HepG2 (cell line): ENCODE measurements around the gene PLGRKT. TPM values are rescaled to one million over a fixed set of nuclear protein-coding genes. Genes with fewer than 3 reads are reported as not detected.

Experiments
- ATAC-seq: fragments of 200-7000 bp; cut with Tn5 transposase; 3 replicates; pipeline ENCODE4 v1.9.1; 2020; ENCODE audit warnings: mild to moderate bottlenecking, moderate library complexity
- BruUV-seq: library from RNA; stranded (reverse); fragments of 400-500 nt; replicated peaks from 2 replicates; lab custom pipeline; 2021; lab: Mats Ljungman, UMichigan
- CTCF ChIA-PET: fragments of 300-600 bp; formaldehyde crosslinking; extraction: SDS; loops from one replicate; lab custom pipeline; 2021; ENCODE audit warnings: low total read pairs, inconsistent platforms, low intra/inter-chr PET ratio; lab: Yijun Ruan, JAX
- POLR2A ChIA-PET: fragments of 350-600 bp; sonication (Branson Sonifier 250); formaldehyde crosslinking; loops from one replicate; lab custom pipeline; 2020; ENCODE audit warnings: antibody characterized with exemption, inconsistent platforms; lab: Yijun Ruan, JAX
- DNase-seq: peaks from one replicate; pipeline ENCODE4 v3.0.0-alpha.2; 2015; ENCODE audit warnings: low spot score
- FAIRE-seq: peaks from 3 replicates; lab custom pipeline; 2011; peaks lifted over from hg19 to GRCh38; lab: Jason Lieb, UNC
- H2AFZ ChIP-seq: one replicate; pipeline ENCODE4 v1.6.1; 2011; ENCODE audit warnings: low read length, inconsistent platforms
- H3K27ac ChIP-seq: fragments of 300-600 bp; 3 replicates; pipeline ENCODE4 v1.8.0; 2011; ENCODE audit warnings: mixed run types, mild to moderate bottlenecking, mixed read lengths, low read length, inconsistent platforms; ENCODE audit not compliant: insufficient read depth; ENCODE audit errors: extremely low read length
- H3K27me3 ChIP-seq, 2 experiments: fragments of 200-600 bp in 1 of 2; 2 replicates in 1 of 2; 3 replicates in 1 of 2; pipeline versions ENCODE4 v1.6.0 to v1.8.0; 2011; ENCODE audit warnings: low read length in 2 of 2, mild to moderate bottlenecking in 2 of 2, moderate library complexity in 2 of 2, inconsistent platforms in 1 of 2; ENCODE audit not compliant: insufficient read depth in 2 of 2, control insufficient read depth in 1 of 2
- H3K36me3 ChIP-seq, 2 experiments: fragments of 200-600 bp in 1 of 2; replicated peaks in 1 of 2; 2 replicates in 1 of 2; 3 replicates in 1 of 2; pipeline versions ENCODE4 v1.5.1 to v1.8.0; 2011; ENCODE audit warnings: low read length in 2 of 2, inconsistent platforms in 1 of 2; ENCODE audit not compliant: insufficient read depth in 2 of 2, control insufficient read depth in 1 of 2
- H3K4me1 ChIP-seq: 2 replicates; pipeline ENCODE4 v1.5.1; 2012; ENCODE audit warnings: low read length, inconsistent platforms; ENCODE audit not compliant: insufficient read depth
- H3K4me2 ChIP-seq: 2 replicates; pipeline ENCODE4 v1.6.0; 2011; ENCODE audit warnings: low read depth, low read length, inconsistent platforms
- H3K4me3 ChIP-seq, 3 experiments: fragments of 200-600 bp in 1 of 3; sonication (generic), shearing (Covaris generic) in 1 of 3; replicated peaks in 1 of 3; 2 replicates each; pipeline ENCODE4 v1.5.1; 2011 to 2016; ENCODE audit warnings: low read length in 3 of 3, inconsistent platforms in 2 of 3, low read depth in 2 of 3, mild to moderate bottlenecking in 2 of 3, control low read depth in 1 of 3, mixed read lengths in 1 of 3; ENCODE audit not compliant: insufficient read depth in 1 of 3
- H3K79me2 ChIP-seq: one replicate; pipeline ENCODE4 v1.6.1; 2011; ENCODE audit warnings: low read length, inconsistent platforms; ENCODE audit not compliant: insufficient read depth
- H3K9ac ChIP-seq: 2 replicates; pipeline ENCODE4 v1.6.0; 2011; ENCODE audit warnings: mild to moderate bottlenecking, low read depth, low read length, inconsistent platforms; ENCODE audit not compliant: insufficient read depth
- H3K9me3 ChIP-seq: 2 replicates; pipeline ENCODE4 v1.5.1; 2012; ENCODE audit warnings: mild to moderate bottlenecking, low read length
- H4K20me1 ChIP-seq: 2 replicates; pipeline ENCODE4 v1.6.0; 2011; ENCODE audit warnings: inconsistent platforms, mild to moderate bottlenecking, low read length, moderate library complexity; ENCODE audit not compliant: insufficient read depth
- FOXO1 ChIP-seq: sonication (generic); formaldehyde crosslinking; IDR thresholded peaks from 2 replicates; pipeline ENCODE4 v1.4.0; 2020; ENCODE audit warnings: missing genetic modification reagents
- KDM5B ChIP-seq: sonication (generic); formaldehyde crosslinking; IDR thresholded peaks from 2 replicates; pipeline ENCODE4 v1.4.0; 2020; ENCODE audit warnings: missing genetic modification reagents, mild to moderate bottlenecking, borderline replicate concordance
- KLF13 ChIP-seq: sonication (generic); formaldehyde crosslinking; IDR thresholded peaks from 2 replicates; pipeline ENCODE4 v1.4.0; 2020; ENCODE audit warnings: mild to moderate bottlenecking, missing genetic modification reagents
- KLF16 ChIP-seq, 2 experiments: sonication (generic) in 1 of 2; formaldehyde crosslinking in 1 of 2; IDR thresholded peaks; 2 replicates each; pipeline versions ENCODE4 v1.6.1 to v1.8.0; 2016 to 2023; ENCODE audit warnings: missing genetic modification reagents in 2 of 2, missing compliant biosample characterization in 1 of 2
- LCORL ChIP-seq, 2 experiments: fragments of 450-650 bp in 1 of 2; sonication (generic) in 1 of 2; formaldehyde crosslinking in 1 of 2; IDR thresholded peaks; 2 replicates each; pipeline versions ENCODE4 v1.5.0 to v1.6.1; 2017 to 2020; ENCODE audit warnings: antibody characterized with exemption in 1 of 2, missing genetic modification reagents in 1 of 2
- PRMT3 ChIP-seq: sonication (generic); formaldehyde crosslinking; IDR thresholded peaks from 2 replicates; pipeline ENCODE4 v1.8.1; 2022; ENCODE audit warnings: low read depth, mild to moderate bottlenecking, moderate library complexity, missing genetic modification reagents, borderline replicate concordance
- PTBP1 ChIP-seq: fragments of 200-400 bp; formaldehyde crosslinking; IDR thresholded peaks from 2 replicates; pipeline ENCODE4 v1.6.1; 2018; ENCODE audit warnings: low read length, low read depth; ENCODE audit not compliant: poor library complexity, severe bottlenecking
- SOX6 ChIP-seq, 2 experiments: fragments of 450-650 bp in 1 of 2; sonication (generic) in 1 of 2; formaldehyde crosslinking in 1 of 2; IDR thresholded peaks; 2 replicates each; pipeline versions ENCODE4 v1.4.0 to v1.6.1; 2017 to 2020; ENCODE audit warnings: antibody characterized with exemption in 1 of 2, mild to moderate bottlenecking in 1 of 2, missing genetic modification reagents in 1 of 2
- TAF15 ChIP-seq: fragments of 200-400 bp; formaldehyde crosslinking; IDR thresholded peaks from one replicate; pipeline ENCODE4 v1.6.1; 2018; ENCODE audit warnings: mild to moderate bottlenecking, low read depth, low read length; ENCODE audit not compliant: poor library complexity, severe bottlenecking
- TARDBP ChIP-seq: sonication (generic); formaldehyde crosslinking; IDR thresholded peaks from 2 replicates; pipeline ENCODE4 v1.8.0; 2022; ENCODE audit warnings: mild to moderate bottlenecking, missing genetic modification reagents
- TBX2 ChIP-seq: sonication (generic); formaldehyde crosslinking; IDR thresholded peaks from 2 replicates; pipeline ENCODE4 v1.5.0; 2020; ENCODE audit warnings: missing genetic modification reagents, mild to moderate bottlenecking, borderline replicate concordance
- ZBTB43 ChIP-seq: sonication (generic); formaldehyde crosslinking; conservative IDR thresholded peaks from 2 replicates; pipeline ENCODE4 v1.4.0; 2020; ENCODE audit warnings: missing genetic modification reagents
- ZNF451 ChIP-seq: sonication (generic); formaldehyde crosslinking; IDR thresholded peaks from 2 replicates; pipeline ENCODE4 v1.5.0; 2020; ENCODE audit warnings: mild to moderate bottlenecking, missing genetic modification reagents
- ZNF576 ChIP-seq: sonication (generic); formaldehyde crosslinking; IDR thresholded peaks from 2 replicates; pipeline ENCODE4 v1.4.0; 2020; ENCODE audit warnings: mild to moderate bottlenecking, missing genetic modification reagents
- ZNF589 ChIP-seq: sonication (generic); formaldehyde crosslinking; conservative IDR thresholded peaks from 2 replicates; pipeline ENCODE4 v1.8.0; 2022; ENCODE audit warnings: mild to moderate bottlenecking, moderate library complexity, missing genetic modification reagents
- ZNF839 ChIP-seq: sonication (generic); formaldehyde crosslinking; IDR thresholded peaks from 2 replicates; pipeline ENCODE4 v1.4.0; 2020; ENCODE audit warnings: missing genetic modification reagents, mild to moderate bottlenecking, borderline replicate concordance
- in situ Hi-C: cut with HindIII; loops from 2 replicates; pipeline ENCODE4 v1.10.0; 2017; ENCODE audit warnings: low pct_unique_long_range_greater_than_20kb; ENCODE audit not compliant: extremely low pct_ligation_motif_present
- intact Hi-C: fragments of 100-400 bp; cut with micrococcal nuclease; formaldehyde crosslinking; loops from one replicate; pipeline ENCODE4 v1.10.0; 2022; ENCODE audit not compliant: unreplicated experiment
- polyA plus RNA-seq, 8 experiments: library from polyadenylated mRNA; depleted of rRNA in 3 of 8; stranded (reverse) in 7 of 8; unstranded in 1 of 8; fragments of >200 nt; fragmentation: Illumina TruSeq in 4 of 8; extraction: Trizol in 4 of 8; gene quantifications; 2 replicates each; pipeline versions ENCODE4 v1.2.1 to v1.2.3, GENCODE V29; 2011 to 2016; ENCODE audit warnings: low read depth in 4 of 8, missing spikeins in 1 of 8, mixed read lengths in 1 of 8; ENCODE audit not compliant: insufficient read depth in 1 of 8
- total RNA-seq, 5 experiments: library from RNA; depleted of rRNA; stranded (reverse); fragments of >200 nt; fragmentation: Illumina TruSeq; extraction: Trizol; gene quantifications; 2 replicates each; pipeline ENCODE4 v1.2.3, GENCODE V29; 2016; ENCODE audit warnings: low read depth in 1 of 5

The PLGRKT gene
- total and polyA plus RNA-seq, 2 of the 13 experiments (the other 11 are each of a cell fraction or from before 2014, with no cell fraction given), result 5.0 to 15.8 TPM

DNA sequence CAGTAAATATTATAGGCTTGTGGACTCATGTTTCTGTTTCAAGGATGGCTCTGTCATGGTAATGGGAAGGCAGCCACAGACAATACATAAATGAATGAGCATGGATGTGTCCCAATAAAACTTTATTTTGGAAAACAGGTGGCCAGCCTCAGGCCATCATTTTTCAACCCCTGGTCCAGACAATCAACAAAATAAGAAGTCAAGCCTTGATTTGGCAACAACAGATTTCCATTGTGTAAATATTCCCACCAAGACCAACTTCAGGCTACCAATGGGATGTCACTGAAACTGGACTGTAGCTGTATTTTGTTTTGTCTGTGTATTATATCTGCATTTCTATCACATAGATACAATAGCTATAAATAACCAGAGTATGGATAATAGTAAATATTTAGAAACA, 77.4 kb downstream of the PLGRKT start:
- Histone ChIP-seq H2AFZ (no peak overlapping the region), H3K4me3 (no peak overlapping the region), H3K27ac (no peak overlapping the region), H3K36me3 (no peaks in the 10 kb centered on the region), H3K79me2 (no peaks in the 10 kb centered on the region), H3K4me1 (no peaks in the 10 kb centered on the region), H3K4me2 (no peak overlapping the region), H4K20me1 (no peaks in the 10 kb centered on the region), H3K9me3 (no peaks in the 10 kb centered on the region), H3K9ac (no peak overlapping the region), H3K27me3 (no peaks in the 10 kb centered on the region)
- ChIA-PET CTCF (no interaction called here), POLR2A (no interaction called here)
- in situ Hi-C loops (no loop called here), intact Hi-C loops (no loop called here)
- TF ChIP-seq ZNF576 (CRISPR knock-in tag), result no peak
- TF ChIP-seq TARDBP (CRISPR knock-in tag), result no peak
- TF ChIP-seq ZNF839, result no peak
- TF ChIP-seq PRMT3 (CRISPR knock-in tag), result no peak
- no peak for TF ChIP-seq FOXO1
- no peak for TF ChIP-seq TBX2 (CRISPR knock-in tag)
- no peak for TF ChIP-seq ZNF451 (CRISPR knock-in tag)
- TF ChIP-seq ZNF589 (CRISPR knock-in tag), result no peak
- no peak for TF ChIP-seq PTBP1
- no peak for TF ChIP-seq SOX6 (IDR thresholded peaks at IDR 0.05)
- no peak for TF ChIP-seq SOX6 (CRISPR knock-in tag; IDR thresholded peaks at IDR 0.05)
- TF ChIP-seq KDM5B (CRISPR knock-in tag), result no peak
- TF ChIP-seq KLF16 (CRISPR knock-in tag; IDR thresholded peaks at IDR 0.05), result no peak
- no peak for TF ChIP-seq ZBTB43 (CRISPR knock-in tag)
- TF ChIP-seq LCORL (IDR thresholded peaks at IDR 0.05), result no peak
- no peak for TF ChIP-seq LCORL (CRISPR knock-in tag; IDR thresholded peaks at IDR 0.05)
- no peak for TF ChIP-seq TAF15
- TF ChIP-seq KLF13 (CRISPR knock-in tag), result no peak
- no TSS peak for BruUV-seq
- FAIRE-seq, result no peak
- no peak for DNase-seq
- no peak for ATAC-seq
